ENCODE measurements around the gene BICC1.

GRCh38 chr10:58517491-58518355, 5.1 kb downstream of the BICC1 start:
- no peak for TF ChIP-seq CTCF (IDR thresholded peaks at IDR 0.05)
- TF ChIP-seq POLR2A (IDR thresholded peaks at IDR 0.05): no peak
- TF ChIP-seq POLR2AphosphoS5 (IDR thresholded peaks at IDR 0.05): no peak
